Measurements from ENCODE around the gene UFSP2.

- TF ChIP-seq POLR2A (IDR thresholded peaks at IDR 0.05) (no peak), CTCF (IDR thresholded peaks at IDR 0.05) (no peak)
Measured at GRCh38 chr4:185392156-185392555, 33.6 kb downstream of the UFSP2 start.

Data from right lobe of liver (tissue), 4 donors.